H1 (cell line): Measurements from ENCODE around the gene ALDH1A2. TPM values are rescaled to one million over a fixed set of nuclear protein-coding genes. Genes with fewer than 3 reads are reported as not detected.

Experiments used
- CTCF ChIA-PET: fragments of 300-600 bp; sonication (Branson Sonifier 250); formaldehyde crosslinking; loops from one replicate; lab custom pipeline; 2021; ENCODE audit not compliant: partially characterized antibody; lab: Charles Lee
- POLR2A ChIA-PET: fragments of 300-600 bp; sonication (Branson Sonifier 250); formaldehyde crosslinking; loops from one replicate; lab custom pipeline; 2021; ENCODE audit warnings: inconsistent platforms; ENCODE audit not compliant: partially characterized antibody; lab: Charles Lee
- DNase-seq, 2 experiments: peaks; one replicate each; pipeline versions ENCODE4 v3.0.0 to v3.0.0-alpha.2; 2010 to 2022; ENCODE audit warnings: low spot score in 2 of 2, low read depth in 1 of 2, mixed read lengths in 1 of 2
- FAIRE-seq: peaks from 2 replicates; lab custom pipeline; 2011; peaks lifted over from hg19 to GRCh38; lab: Jason Lieb, UNC
- H2AFZ ChIP-seq: 2 replicates; pipeline ENCODE4 v1.8.1; 2012; ENCODE audit warnings: low read length, inconsistent platforms
- H2AK5ac ChIP-seq: 2 replicates; pipeline ENCODE4 v1.6.1; 2013; ENCODE audit warnings: low read depth, low read length
- H2BK120ac ChIP-seq: replicated peaks from 2 replicates; pipeline ENCODE3; 2013; ENCODE audit warnings: low read depth, low read length, inconsistent platforms
- H2BK12ac ChIP-seq: 2 replicates; pipeline ENCODE4 v1.6.1; 2013; ENCODE audit warnings: low read depth, low read length
- H2BK15ac ChIP-seq: 2 replicates; pipeline ENCODE4 v1.6.1; 2013; ENCODE audit warnings: low read length
- H2BK20ac ChIP-seq: 2 replicates; pipeline ENCODE4 v1.6.1; 2013; ENCODE audit warnings: low read length
- H2BK5ac ChIP-seq: 2 replicates; pipeline ENCODE4 v1.6.1; 2013; ENCODE audit warnings: low read depth, low read length
- H3K14ac ChIP-seq: 2 replicates; pipeline ENCODE4 v1.6.1; 2013; ENCODE audit warnings: inconsistent platforms; ENCODE audit not compliant: insufficient read length
- H3K18ac ChIP-seq: 2 replicates; pipeline ENCODE4 v1.6.1; 2013; ENCODE audit warnings: low read length; ENCODE audit errors: extremely low read depth
- H3K23ac ChIP-seq: 2 replicates; pipeline ENCODE4 v1.6.1; 2013; ENCODE audit warnings: inconsistent platforms; ENCODE audit not compliant: insufficient read length
- H3K23me2 ChIP-seq: 2 replicates; pipeline ENCODE4 v1.6.1; 2013; ENCODE audit warnings: low read depth, low read length
- H3K27ac ChIP-seq: 2 replicates; pipeline ENCODE4 v1.6.1; 2011; ENCODE audit warnings: low read depth, low read length, inconsistent platforms
- H3K27me3 ChIP-seq, 4 experiments: replicated peaks in 1 of 4; 1 replicate in 1 of 4; 2 replicates in 3 of 4; pipeline versions ENCODE4 v1.6.1 to v1.8.1; 2011 to 2013; ENCODE audit warnings: low read length in 3 of 4, mild to moderate bottlenecking in 3 of 4, inconsistent platforms in 2 of 4, mixed read lengths in 2 of 4, moderate library complexity in 1 of 4; ENCODE audit not compliant: control insufficient read depth in 3 of 4, insufficient read depth in 3 of 4; ENCODE audit errors: extremely low read depth in 1 of 4
- H3K36me3 ChIP-seq, 4 experiments: 2 replicates each; pipeline versions ENCODE4 v1.6.1 to v1.8.1; 2011 to 2013; ENCODE audit warnings: mild to moderate bottlenecking in 4 of 4, low read length in 3 of 4, moderate library complexity in 2 of 4, control low read depth in 1 of 4, inconsistent platforms in 1 of 4; ENCODE audit not compliant: insufficient read depth in 4 of 4, control insufficient read depth in 2 of 4
- H3K4ac ChIP-seq: replicated peaks from 2 replicates; pipeline ENCODE3; 2013; ENCODE audit warnings: low read length, low read depth, mixed read lengths, inconsistent platforms; ENCODE audit not compliant: insufficient read length
- H3K4me1 ChIP-seq, 4 experiments: replicated peaks in 1 of 4; 1 replicate in 1 of 4; 2 replicates in 3 of 4; pipeline versions ENCODE4 v1.6.1 to v1.8.1; 2011 to 2013; ENCODE audit warnings: low read length in 3 of 4, inconsistent platforms in 2 of 4, mixed read lengths in 1 of 4; ENCODE audit not compliant: insufficient read depth in 4 of 4, control insufficient read depth in 3 of 4
- H3K4me2 ChIP-seq, 2 experiments: 2 replicates each; pipeline versions ENCODE4 v1.6.1 to v1.8.1; 2011 to 2013; ENCODE audit warnings: low read depth in 2 of 2, low read length in 2 of 2, control low read depth in 1 of 2, inconsistent platforms in 1 of 2, mild to moderate bottlenecking in 1 of 2; ENCODE audit not compliant: insufficient read depth in 1 of 2
- H3K4me3 ChIP-seq, 4 experiments: fragments of 200-600, 300-600 bp in 1 of 4; sonication (generic), shearing (Covaris generic), sonication (Bioruptor Twin) in 1 of 4; 2 replicates each; pipeline versions ENCODE4 v1.5.1 to v1.8.1; 2011 to 2016; ENCODE audit warnings: low read length in 4 of 4, low read depth in 3 of 4, control low read depth in 2 of 4, inconsistent platforms in 2 of 4, mild to moderate bottlenecking in 2 of 4, mixed read lengths in 1 of 4, moderate library complexity in 1 of 4; ENCODE audit not compliant: insufficient read depth in 2 of 4; ENCODE audit errors: extremely low read depth in 1 of 4
- H3K56ac ChIP-seq: replicated peaks from 2 replicates; pipeline ENCODE3; 2013; ENCODE audit warnings: low read depth, mild to moderate bottlenecking, mixed read lengths, low read length, inconsistent platforms; ENCODE audit not compliant: insufficient read length
- H3K79me1 ChIP-seq: 2 replicates; pipeline ENCODE4 v1.6.1; 2013; ENCODE audit warnings: low read depth, low read length, control low read depth
- H3K79me2 ChIP-seq, 2 experiments: 2 replicates each; pipeline versions ENCODE4 v1.6.1 to v1.8.1; 2012 to 2013; ENCODE audit warnings: low read length in 2 of 2, mild to moderate bottlenecking in 2 of 2, inconsistent platforms in 1 of 2; ENCODE audit not compliant: insufficient read depth in 2 of 2, control insufficient read depth in 1 of 2
- H3K9ac ChIP-seq, 4 experiments: replicated peaks in 1 of 4; 1 replicate in 1 of 4; 2 replicates in 3 of 4; pipeline versions ENCODE4 v1.6.1 to v1.8.1; 2011 to 2013; ENCODE audit warnings: low read depth in 3 of 4, low read length in 3 of 4, control low read depth in 2 of 4, mild to moderate bottlenecking in 2 of 4, moderate library complexity in 2 of 4, inconsistent platforms in 1 of 4; ENCODE audit errors: extremely low read depth in 1 of 4
- H3K9me3 ChIP-seq, 2 experiments: 2 replicates each; pipeline versions ENCODE4 v1.6.1 to v1.8.1; 2012 to 2013; ENCODE audit warnings: mild to moderate bottlenecking in 2 of 2, moderate library complexity in 2 of 2, control low read depth in 1 of 2, inconsistent platforms in 1 of 2, low read depth in 1 of 2, low read length in 1 of 2, mixed read lengths in 1 of 2; ENCODE audit not compliant: insufficient read depth in 2 of 2
- H4K20me1 ChIP-seq, 2 experiments: replicated peaks in 1 of 2; 2 replicates each; pipeline versions ENCODE3 to v1.8.1; 2011 to 2013; ENCODE audit warnings: inconsistent platforms in 2 of 2, low read length in 2 of 2, mild to moderate bottlenecking in 1 of 2; ENCODE audit not compliant: insufficient read depth in 2 of 2, control insufficient read depth in 1 of 2
- H4K5ac ChIP-seq: 2 replicates; pipeline ENCODE4 v1.6.1; 2013; ENCODE audit warnings: low read length, low read depth, mixed read lengths, inconsistent platforms; ENCODE audit not compliant: insufficient read length
- H4K8ac ChIP-seq: 2 replicates; pipeline ENCODE4 v1.8.0; 2013; ENCODE audit warnings: mild to moderate bottlenecking, moderate library complexity, low read length, inconsistent platforms; ENCODE audit not compliant: insufficient read depth; ENCODE audit errors: extremely low read depth
- H4K91ac ChIP-seq: replicated peaks from 2 replicates; pipeline ENCODE3; 2013; ENCODE audit warnings: low read length, mixed read lengths, inconsistent platforms; ENCODE audit not compliant: insufficient read length
- CBX5 ChIP-seq: fragments of 300-800, 300-1000 bp; sonication (generic); IDR thresholded peaks from 2 replicates; pipeline ENCODE4 v1.7.1; 2016; ENCODE audit warnings: antibody characterized with exemption, low read length, low read depth
- CHD2 ChIP-seq: IDR thresholded peaks from 2 replicates; pipeline ENCODE4 v1.6.1; 2012; ENCODE audit warnings: low read length, improper control_type of control experiment
- CREB1 ChIP-seq: IDR thresholded peaks from 2 replicates; pipeline ENCODE4 v1.6.1; 2012; ENCODE audit warnings: inconsistent platforms
- FOSL1 ChIP-seq: IDR thresholded peaks from 2 replicates; pipeline ENCODE4 v1.6.1; 2011; ENCODE audit warnings: mild to moderate bottlenecking, low read depth, low read length, moderate library complexity; ENCODE audit not compliant: insufficient read depth
- HDAC2 ChIP-seq, 2 experiments: fragments of 300-600 bp in 1 of 2; sonication (generic) in 1 of 2; IDR thresholded peaks; 2 replicates each; pipeline ENCODE4 v1.6.1; 2011 to 2012; ENCODE audit warnings: low read depth in 2 of 2, low read length in 2 of 2, mild to moderate bottlenecking in 2 of 2, moderate library complexity in 2 of 2, borderline replicate concordance in 1 of 2, inconsistent platforms in 1 of 2
- JUN ChIP-seq: IDR thresholded peaks from 2 replicates; pipeline ENCODE4 v1.6.1; 2011; ENCODE audit warnings: low read depth, mild to moderate bottlenecking, improper control_type of control experiment, low read length
- JUND ChIP-seq: IDR thresholded peaks from 2 replicates; pipeline ENCODE4 v1.6.1; 2011; ENCODE audit warnings: mild to moderate bottlenecking, improper control_type of control experiment, low read length
- KDM5A ChIP-seq: fragments of 200-600 bp; IDR thresholded peaks from 2 replicates; pipeline ENCODE4 v1.7.1; 2012; ENCODE audit warnings: mild to moderate bottlenecking, low read length, inconsistent platforms, mixed read lengths
- NANOG ChIP-seq: IDR thresholded peaks from 2 replicates; pipeline ENCODE4 v1.6.1; 2011; ENCODE audit warnings: low read length, low read depth, mild to moderate bottlenecking, inconsistent platforms; ENCODE audit not compliant: insufficient read depth, poor library complexity, severe bottlenecking
- RBBP5 ChIP-seq: IDR thresholded peaks from 2 replicates; pipeline ENCODE4 v1.7.1; 2012; ENCODE audit warnings: low read depth, mild to moderate bottlenecking, inconsistent platforms, low read length, moderate library complexity, borderline replicate concordance
- SIRT6 ChIP-seq: IDR thresholded peaks from one replicate; pipeline ENCODE4 v1.7.1; 2012; ENCODE audit warnings: low read length, inconsistent platforms
- TEAD4 ChIP-seq: IDR thresholded peaks from 2 replicates; pipeline ENCODE4 v1.6.1; 2012; ENCODE audit warnings: low read depth, low read length, inconsistent platforms, mixed read lengths
- WGBS, 2 experiments: shearing (Covaris generic) in 1 of 2; methylation state at CpG; one replicate each; pipeline versions ENCODE4 v1.1.6 to v1.1.7; 2013 to 2015; ENCODE audit warnings: low lambda C conversion rate in 2 of 2, mixed read lengths in 2 of 2, inconsistent platforms in 1 of 2, low coverage in 1 of 2, missing lambda C conversion rate in 1 of 2; ENCODE audit not compliant: insufficient replicate concordance in 2 of 2, insufficient coverage in 1 of 2, insufficient read length in 1 of 2; ENCODE audit errors: extremely low coverage in 1 of 2, missing lambda C conversion rate in 1 of 2; 5-methylcytosine and 5-hydroxymethylcytosine counted together
- polyA plus RNA-seq, 7 experiments: library from polyadenylated mRNA; depleted of rRNA in 3 of 7; stranded (reverse) in 5 of 7; unstranded in 2 of 7; fragments of >200 nt in 5 of 7; fragments of 200-250 nt in 2 of 7; gene quantifications; 1 replicate in 5 of 7; 2 replicates in 1 of 7; 4 replicates in 1 of 7; pipeline versions ENCODE4 v1.2.1 to v1.2.3, GENCODE V29; 2011 to 2013; ENCODE audit warnings: missing spikeins in 2 of 7, mixed read lengths in 2 of 7
- total RNA-seq: library from RNA; stranded (reverse); fragmentation: NEBNext Ultra II Directional; extraction: Animal tissue kit (Norgen Biotek cat#: 25700); gene quantifications from 2 replicates; pipeline ENCODE4 v1.2.1, GENCODE V29; 2021

The ALDH1A2 gene
- total and polyA plus RNA-seq, 2 of the 8 experiments (the other 6 are each of a cell fraction or from before 2014, with no cell fraction given): 0.06 to 0.24 TPM

DNA sequence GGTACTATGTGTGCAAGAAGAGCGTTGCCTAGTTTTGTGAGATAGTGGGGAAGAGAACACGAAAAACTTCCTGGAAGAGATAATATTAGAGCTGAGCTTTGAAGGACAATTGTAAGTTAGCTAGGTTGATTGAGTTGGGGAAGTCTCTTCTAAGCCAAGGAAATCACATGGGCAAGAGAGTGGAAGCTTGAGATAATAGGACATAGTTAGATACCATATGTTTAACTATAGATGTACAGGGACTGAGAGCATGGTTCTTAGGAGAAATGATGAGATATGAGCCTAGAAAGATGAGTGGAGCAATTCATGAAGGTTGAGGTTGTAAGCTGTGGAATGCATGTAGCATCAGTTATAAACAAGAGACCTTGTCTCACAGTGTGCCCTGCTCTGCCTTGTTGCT lies 42.6 kb upstream of the ALDH1A2 start:
- H3K27me3 ChIP-seq: no peaks in the 10 kb centered on the region
- H3K4me2 ChIP-seq: no peak overlapping the region
- H2AFZ ChIP-seq: no peak overlapping the region
- H4K8ac ChIP-seq: no peak overlapping the region
- no peaks in the 10 kb centered on the region for H3K79me2 ChIP-seq
- 73% methylated on average over 2 of the region's 2 CpGs; no CpG with 5 or more reads in 1 of the 2 experiments for WGBS, 2 experiments
- H2BK5ac ChIP-seq: no peak overlapping the region
- H4K91ac ChIP-seq: no peak overlapping the region
- no peak overlapping the region for H3K23ac ChIP-seq
- no peaks in the 10 kb centered on the region for H3K79me1 ChIP-seq
- ChIA-PET POLR2A (no interaction called here), CTCF (interaction anchor here (1.1 kb wide), 1 partner anchor 37 kb away, joined by 3 read pairs; no protein-coding TSS in a partner anchor)
- H3K36me3 ChIP-seq: no peaks in the 10 kb centered on the region
- no peak overlapping the region for H4K5ac ChIP-seq
- no peak overlapping the region for H3K14ac ChIP-seq
- H3K4me3 ChIP-seq: no peak overlapping the region
- no peak overlapping the region for H3K56ac ChIP-seq
- no peaks in the 10 kb centered on the region for H4K20me1 ChIP-seq
- H2BK15ac ChIP-seq: no peak overlapping the region
- no peak for FAIRE-seq
- H2BK120ac ChIP-seq: no peak overlapping the region
- no peak overlapping the region for H3K27ac ChIP-seq
- H3K18ac ChIP-seq: no peak overlapping the region
- peaks cover 0 to 3% (median 0%) of the 10 kb centered on the region in 4 experiments; a peak in 1 of 7 replicates for H3K4me1 ChIP-seq
- H2AK5ac ChIP-seq: no peak overlapping the region
- H3K9ac ChIP-seq: no peak overlapping the region
- no peaks in the 10 kb centered on the region for H3K23me2 ChIP-seq
- H3K9me3 ChIP-seq: no peaks in the 10 kb centered on the region
- no peak overlapping the region for H2BK12ac ChIP-seq
- no peak for DNase-seq
- H3K4ac ChIP-seq: no peak overlapping the region
- H2BK20ac ChIP-seq: no peak overlapping the region
- TF ChIP-seq RBBP5 (no peak), KDM5A (no peak), FOSL1 (no peak), CBX5 (no peak), CHD2 (no peak), TEAD4 (no peak), SIRT6 (no peak), JUND (no peak), CREB1 (no peak), NANOG (no peak), HDAC2 (IDR thresholded peaks at IDR 0.05; ENCODE audit: borderline replicate concordance in 1 of 2, low read depth in 2 of 2, low read length in 2 of 2) (no peak), JUN (no peak)
